Measurements from ENCODE around the gene CCM2.

DNA sequence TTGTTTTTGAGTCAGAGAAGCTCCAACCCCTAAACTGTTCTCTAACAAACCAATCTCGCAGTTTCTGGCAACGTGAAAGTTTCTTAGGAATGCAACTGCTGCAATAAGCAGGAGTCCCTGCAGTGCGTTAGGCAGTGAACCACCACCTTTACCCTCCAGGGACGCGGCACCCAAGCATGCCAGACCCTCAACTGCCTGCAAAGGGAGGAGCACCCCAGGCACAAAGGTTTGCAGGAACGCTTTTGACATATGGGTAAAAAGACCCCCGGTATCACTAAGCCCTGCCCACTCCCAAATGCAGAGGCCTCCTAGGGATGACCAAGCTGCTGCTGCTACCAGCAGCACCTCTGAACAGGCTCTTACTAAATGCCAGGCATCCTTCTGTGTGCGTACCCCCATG, 106.8 kb downstream of the CCM2 start:
- no peak for TF ChIP-seq CREB1 (CRISPR knock-in tag; IDR thresholded peaks at IDR 0.05; ENCODE audit: low read depth)
- TF ChIP-seq CTCF (conservative IDR thresholded peaks at IDR 0.05; ENCODE audit: low read depth in 2 of 2) = no peak
- TF ChIP-seq EZH2phosphoT487 (IDR thresholded peaks at IDR 0.05; ENCODE audit: unreplicated experiment) = no peak
- TF ChIP-seq EZH2 (IDR thresholded peaks at IDR 0.05; ENCODE audit: low read depth, unreplicated experiment) = no peak
- no peak for TF ChIP-seq ZNF114 (CRISPR knock-in tag; IDR thresholded peaks at IDR 0.05)
- TF ChIP-seq REST (IDR thresholded peaks at IDR 0.05; ENCODE audit: unreplicated experiment) = no peak
- no peak for TF ChIP-seq POLR2AphosphoS5 (IDR thresholded peaks at IDR 0.05; ENCODE audit: low read depth)
- no peak for TF ChIP-seq JUNB (IDR thresholded peaks at IDR 0.05; ENCODE audit: unreplicated experiment)
- TF ChIP-seq ZNF331 (CRISPR knock-in tag; IDR thresholded peaks at IDR 0.05; ENCODE audit: low read depth) = no peak

Data from GM23338 (cell line).